Adrenal gland (tissue), 12 donors: Measurements from ENCODE around the gene ZAR1L. TPM values are rescaled to one million over a fixed set of nuclear protein-coding genes. Genes with fewer than 3 reads are reported as not detected.

ENCODE experiments used
- DNase-seq, 7 donors: peaks; one replicate each; pipeline ENCODE4 v3.0.0-alpha.2; 2019 to 2020
- H3K27ac ChIP-seq, 5 donors: fragments of 200-600 bp; sonication (generic) in 4 of 5; 1 replicate in 3 of 5; 2 replicates in 2 of 5; pipeline versions ENCODE4 v1.5.1 to v1.8.0; 2016 to 2020; ENCODE audit warnings: mild to moderate bottlenecking in 1 of 5
- H3K27me3 ChIP-seq: fragments of 200-600 bp; 2 replicates; pipeline ENCODE4 v1.8.0; 2021
- H3K36me3 ChIP-seq, 2 donors: fragments of 200-600 bp; replicated peaks in 1 of 2; 1 replicate in 1 of 2; 2 replicates in 1 of 2; pipeline versions ENCODE4 v1.5.1 to v1.8.0; 2018 to 2022
- H3K4me1 ChIP-seq, 2 donors: fragments of 200-600 bp; replicated peaks in 1 of 2; 1 replicate in 1 of 2; 2 replicates in 1 of 2; pipeline versions ENCODE4 v1.5.1 to v1.8.0; 2018 to 2021
- H3K4me3 ChIP-seq, 4 donors: fragments of 200-600 bp; sonication (generic) in 3 of 4; one replicate each; pipeline ENCODE4 v1.5.1; 2016 to 2018
- H3K9me3 ChIP-seq, 3 donors: fragments of 200-600 bp; sonication (generic) in 1 of 3; replicated peaks in 1 of 3; 1 replicate in 2 of 3; 2 replicates in 1 of 3; pipeline versions ENCODE4 v1.5.1 to v1.8.0; 2016 to 2021
- POLR2A ChIP-seq, 2 donors: fragments of 450-650 bp; IDR thresholded peaks; one replicate each; pipeline ENCODE4 v1.6.1; 2017; ENCODE audit warnings: antibody characterized with exemption in 2 of 2, mild to moderate bottlenecking in 2 of 2, moderate library complexity in 1 of 2
- WGBS, 4 donors: extraction: QIAGEN DNeasy Blood & Tissue Kit in 2 of 4; methylation state at CpG; one replicate each; pipeline versions ENCODE4 v1.1.5 to v1.1.7; 2013 to 2017; 5-methylcytosine and 5-hydroxymethylcytosine counted together
- intact Hi-C, 2 donors: fragments of 100-400 bp; cut with DNase I; formaldehyde crosslinking; loops; one replicate each; pipeline versions ENCODE4 v1.14.1 to v1.15.0; 2022 to 2023
- polyA plus RNA-seq, 3 donors: library from polyadenylated mRNA; stranded (reverse); fragments of 200-250 nt in 2 of 3; fragments of 350-450 nt in 1 of 3; fragmentation: Illumina TruSeq in 1 of 3; extraction: RNeasy Lipid Tissue Mini Kit (QIAGEN cat#74804) in 1 of 3; gene quantifications; one replicate each; pipeline ENCODE4 v1.2.3, GENCODE V29; 2013 to 2014
- total RNA-seq, 9 donors: library from RNA; depleted of rRNA in 4 of 9; stranded (reverse); fragments of >200 nt in 4 of 9; fragments of 120-200 nt in 1 of 9; fragmentation: NEBNext Ultra II Directional in 1 of 9; extraction: Animal tissue kit (Norgen Biotek cat#: 25700) in 1 of 9; gene quantifications; one replicate each; pipeline versions ENCODE4 v1.1.0 to v1.2.4, GENCODE V29; 2013 to 2023
- TF ChIP-seq, protein P1 (sequence below), 6 experiments: fragments of 450-650 bp in 4 of 6; fragments of 200-600 bp in 2 of 6; sonication (generic) in 1 of 6; IDR thresholded peaks; 1 replicate in 5 of 6; 2 replicates in 1 of 6; pipeline versions ENCODE4 v1.5.1 to v1.8.0; 2016 to 2021; ENCODE audit warnings: antibody characterized with exemption in 6 of 6, mild to moderate bottlenecking in 2 of 6, moderate library complexity in 1 of 6
- donor health status: healthy with polysubstance abuse.
- donor health status: Bipolar disorder and iron deficiency.
- donor health status: DM: yes; HTN: yes; CAD: no.
- donor health status: DM: no; HTN: no; CAD: no.
- donor health status: DM: no; HTN: no; CAD: no.
- donor health status: DM: yes; HTN: yes; CAD: no.

Gene ZAR1L
- total and polyA plus RNA-seq, 12 donors, result not detected

DNA sequence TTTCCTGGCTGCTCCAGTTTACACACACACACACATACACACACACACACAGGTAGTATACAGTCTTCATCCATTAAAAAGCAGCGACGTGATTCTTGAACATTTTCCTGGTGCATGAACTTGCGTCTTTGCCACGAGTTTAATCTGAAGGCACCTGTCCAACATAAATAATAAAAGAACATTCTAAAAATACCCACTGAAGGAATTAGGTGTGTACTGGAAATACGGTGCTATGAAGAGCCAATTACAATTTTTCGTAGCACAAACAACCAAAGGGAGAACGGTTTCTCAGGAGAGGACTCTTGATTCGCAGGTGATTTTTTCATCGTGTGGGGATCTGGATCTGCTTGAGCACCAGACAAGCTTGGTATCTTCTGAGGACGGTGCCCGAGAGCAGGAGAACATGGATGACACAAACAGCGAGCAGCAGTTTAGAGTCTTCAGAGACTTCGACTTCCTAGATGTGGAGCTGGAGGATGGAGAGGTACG lies 61.2 kb downstream of the ZAR1L start:
- DNase-seq, result no peak
- H3K36me3 ChIP-seq, result no peaks in the 10 kb centered on the region
- 71 to 79% (median 76%) methylated on average over 14 of the region's 14 CpGs for WGBS, 4 donors
- no peaks in the 10 kb centered on the region for H3K27me3 ChIP-seq
- H3K9me3 ChIP-seq, result no peaks in the 10 kb centered on the region
- no peaks in the 10 kb centered on the region for H3K4me1 ChIP-seq
- no peak for TF ChIP-seq POLR2A (IDR thresholded peaks at IDR 0.05)
- TF ChIP-seq, protein P1, sequence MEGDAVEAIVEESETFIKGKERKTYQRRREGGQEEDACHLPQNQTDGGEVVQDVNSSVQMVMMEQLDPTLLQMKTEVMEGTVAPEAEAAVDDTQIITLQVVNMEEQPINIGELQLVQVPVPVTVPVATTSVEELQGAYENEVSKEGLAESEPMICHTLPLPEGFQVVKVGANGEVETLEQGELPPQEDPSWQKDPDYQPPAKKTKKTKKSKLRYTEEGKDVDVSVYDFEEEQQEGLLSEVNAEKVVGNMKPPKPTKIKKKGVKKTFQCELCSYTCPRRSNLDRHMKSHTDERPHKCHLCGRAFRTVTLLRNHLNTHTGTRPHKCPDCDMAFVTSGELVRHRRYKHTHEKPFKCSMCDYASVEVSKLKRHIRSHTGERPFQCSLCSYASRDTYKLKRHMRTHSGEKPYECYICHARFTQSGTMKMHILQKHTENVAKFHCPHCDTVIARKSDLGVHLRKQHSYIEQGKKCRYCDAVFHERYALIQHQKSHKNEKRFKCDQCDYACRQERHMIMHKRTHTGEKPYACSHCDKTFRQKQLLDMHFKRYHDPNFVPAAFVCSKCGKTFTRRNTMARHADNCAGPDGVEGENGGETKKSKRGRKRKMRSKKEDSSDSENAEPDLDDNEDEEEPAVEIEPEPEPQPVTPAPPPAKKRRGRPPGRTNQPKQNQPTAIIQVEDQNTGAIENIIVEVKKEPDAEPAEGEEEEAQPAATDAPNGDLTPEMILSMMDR (IDR thresholded peaks at IDR 0.05), result no peak
- H3K27ac ChIP-seq, result peak overlapping the region in 1 of 5 donors; percentile 60
- peak overlapping the region in 1 of 4 donors; percentile 30 for H3K4me3 ChIP-seq
- intact Hi-C loops, result no loop called here

Other genes starting within 250 kb of the ZAR1L start
- 1 to 10 TPM in 6 of 9 donors, under 1 TPM in 3; 0.41 to 4.5 (median 1.3) TPM for gene BRCA2, start 145 bp upstream of the ZAR1L start, total RNA-seq
- gene BRCA2, start 145 bp upstream of the ZAR1L start, polyA plus RNA-seq, result 1 to 10 TPM in 1 of 3 donors, under 1 TPM in 2; 0.07 to 1.4 (median 0.16) TPM
- gene N4BP2L1, start 112.8 kb upstream of the ZAR1L start, total RNA-seq, result 10 to 100 TPM in 5 of 9 donors, 1 to 10 TPM in 4; 6.7 to 23.5 (median 10.5) TPM
- gene N4BP2L1, start 112.8 kb upstream of the ZAR1L start, polyA plus RNA-seq, result 10 to 100 TPM in 2 of 3 donors, 1 to 10 TPM in 1; 9.4 to 22.0 (median 16.5) TPM
- gene N4BP2L2, start 223.4 kb upstream of the ZAR1L start, total RNA-seq, result 100 to 1,000 TPM in 6 of 9 donors, 10 to 100 TPM in 3; 34.1 to 321 (median 124) TPM
- 100 to 1,000 TPM in 2 of 3 donors, 10 to 100 TPM in 1; 82.4 to 152 (median 109) TPM for gene N4BP2L2, start 223.4 kb upstream of the ZAR1L start, polyA plus RNA-seq